Measurements from ENCODE around the gene HSD17B7.

DNA sequence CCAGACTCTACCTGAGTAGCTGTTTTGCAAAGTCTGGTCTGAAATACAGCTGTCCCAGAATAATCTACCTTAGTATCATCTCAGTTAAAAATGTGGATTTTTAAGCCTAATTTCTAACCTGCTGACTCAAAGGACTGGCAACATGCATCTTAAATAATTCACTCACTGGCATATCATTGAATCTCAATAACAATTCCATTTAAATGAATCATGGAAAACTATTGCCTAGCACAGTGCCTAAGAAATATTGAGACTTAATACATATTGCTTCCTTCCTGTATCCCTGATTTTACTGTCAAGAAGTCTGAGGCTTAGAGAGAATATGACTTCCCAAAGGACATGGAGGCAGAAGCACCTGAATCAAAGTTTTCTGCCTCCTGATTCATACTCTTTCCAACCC lies 67.3 kb downstream of the HSD17B7 start:
- TF ChIP-seq, protein P1, sequence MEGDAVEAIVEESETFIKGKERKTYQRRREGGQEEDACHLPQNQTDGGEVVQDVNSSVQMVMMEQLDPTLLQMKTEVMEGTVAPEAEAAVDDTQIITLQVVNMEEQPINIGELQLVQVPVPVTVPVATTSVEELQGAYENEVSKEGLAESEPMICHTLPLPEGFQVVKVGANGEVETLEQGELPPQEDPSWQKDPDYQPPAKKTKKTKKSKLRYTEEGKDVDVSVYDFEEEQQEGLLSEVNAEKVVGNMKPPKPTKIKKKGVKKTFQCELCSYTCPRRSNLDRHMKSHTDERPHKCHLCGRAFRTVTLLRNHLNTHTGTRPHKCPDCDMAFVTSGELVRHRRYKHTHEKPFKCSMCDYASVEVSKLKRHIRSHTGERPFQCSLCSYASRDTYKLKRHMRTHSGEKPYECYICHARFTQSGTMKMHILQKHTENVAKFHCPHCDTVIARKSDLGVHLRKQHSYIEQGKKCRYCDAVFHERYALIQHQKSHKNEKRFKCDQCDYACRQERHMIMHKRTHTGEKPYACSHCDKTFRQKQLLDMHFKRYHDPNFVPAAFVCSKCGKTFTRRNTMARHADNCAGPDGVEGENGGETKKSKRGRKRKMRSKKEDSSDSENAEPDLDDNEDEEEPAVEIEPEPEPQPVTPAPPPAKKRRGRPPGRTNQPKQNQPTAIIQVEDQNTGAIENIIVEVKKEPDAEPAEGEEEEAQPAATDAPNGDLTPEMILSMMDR (conservative IDR thresholded peaks at IDR 0.05 in 1 of 2, IDR thresholded peaks at IDR 0.05 in 1 of 2; ENCODE audit: extremely low read depth in 1 of 2, insufficient read depth in 1 of 2, low read depth in 1 of 2, low read length in 2 of 2), result no peak
- no peak for TF ChIP-seq EZH2 (IDR thresholded peaks at IDR 0.05; ENCODE audit: borderline replicate concordance, low read length)
